ENCODE results near the gene LRRTM4. TPM values are rescaled to one million over a fixed set of nuclear protein-coding genes. Genes with fewer than 3 reads are reported as not detected.

Gene LRRTM4
- total and polyA plus RNA-seq, 7 experiments from 2014 or later, result not detected

DNA sequence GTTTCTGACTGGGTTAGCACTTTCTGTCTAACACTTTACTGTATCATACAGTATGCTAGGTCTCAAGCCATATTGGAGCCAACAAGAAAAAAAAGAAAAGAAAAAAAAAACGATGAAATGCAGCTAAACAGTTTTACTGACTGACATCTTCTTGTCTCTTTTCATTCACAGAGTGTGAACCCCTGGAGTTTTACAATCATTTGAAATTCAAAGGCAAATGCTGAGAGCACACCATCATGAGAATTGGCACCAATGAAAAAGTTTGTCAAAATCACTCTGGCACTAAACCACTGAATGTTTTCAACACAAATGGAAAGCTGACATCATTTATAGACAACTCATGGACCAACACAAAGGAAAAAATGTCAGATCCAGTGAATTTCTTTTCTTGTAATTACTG, 513.3 kb downstream of the LRRTM4 start:
- ChIA-PET CTCF (interaction anchor here (0.6 kb wide), 1 partner anchor 34 kb away, joined by 3 read pairs; no protein-coding TSS in a partner anchor), POLR2A (no interaction called here)
- Mint-ChIP-seq H3K9me3 (peaks cover 2 to 13% (median 8%) of the 10 kb centered on the region in 11 donors), H3K27me3 (no peaks in the 10 kb centered on the region), H3K4me1 (no peaks in the 10 kb centered on the region), H3K4me3 (no peak overlapping the region), H3K27ac (no peak overlapping the region), H3K36me3 (peaks cover 0 to 4% (median 0%) of the 10 kb centered on the region in 5 donors)
- Histone ChIP-seq H3K36me3 (ENCODE audit: control insufficient read depth in 2 of 3, insufficient read depth in 3 of 3, low read length in 3 of 3) (no peaks in the 10 kb centered on the region), H3K27ac (ENCODE audit: low read depth, low read length) (no peak overlapping the region), H3K27me3 (ENCODE audit: control insufficient read depth in 2 of 2, insufficient read depth in 2 of 2, low read length in 2 of 2) (no peaks in the 10 kb centered on the region), H3K4me1 (ENCODE audit: control insufficient read depth in 2 of 2, insufficient read depth in 2 of 2, low read length in 2 of 2) (no peaks in the 10 kb centered on the region), H3K4me3 (ENCODE audit: low read length) (no peak overlapping the region), H3K9me3 (ENCODE audit: control insufficient read depth in 2 of 3, low read length in 3 of 3) (no peaks in the 10 kb centered on the region)
- DNase-seq (no peak), ATAC-seq (no peak)
- intact Hi-C loops (cut with micrococcal nuclease), result no loop called here

DNA sequence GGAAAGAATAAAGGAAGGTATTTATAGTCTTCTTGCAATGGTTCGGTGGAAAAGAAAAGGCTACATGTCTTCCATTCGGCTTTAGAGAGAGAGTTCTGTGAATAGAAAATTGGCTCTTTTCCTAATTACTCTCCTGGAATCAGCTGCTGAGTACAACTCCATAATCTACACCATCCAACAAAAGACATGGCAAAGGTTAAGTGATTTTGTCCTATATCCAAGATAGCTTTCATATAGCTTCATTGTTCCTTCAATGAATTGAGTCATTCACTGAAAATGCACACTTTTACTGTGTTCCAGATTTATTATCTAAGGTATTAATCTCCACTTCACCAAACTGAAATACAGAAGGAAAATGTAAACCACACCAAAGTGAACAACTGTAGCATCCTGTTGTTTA, 514.5 kb downstream of the LRRTM4 start:
- no peak overlapping the region for H3K4me3 Mint-ChIP-seq
- Histone ChIP-seq H3K27ac (ENCODE audit: low read depth, low read length) (no peak overlapping the region), H3K4me3 (ENCODE audit: low read length) (no peak overlapping the region), H3K36me3 (ENCODE audit: control insufficient read depth in 2 of 3, insufficient read depth in 3 of 3, low read length in 3 of 3) (no peaks in the 10 kb centered on the region), H3K9me3 (ENCODE audit: control insufficient read depth in 2 of 3, low read length in 3 of 3) (no peaks in the 10 kb centered on the region), H3K27me3 (ENCODE audit: control insufficient read depth in 2 of 2, insufficient read depth in 2 of 2, low read length in 2 of 2) (no peaks in the 10 kb centered on the region), H3K4me1 (ENCODE audit: control insufficient read depth in 2 of 2, insufficient read depth in 2 of 2, low read length in 2 of 2) (no peaks in the 10 kb centered on the region)
- H3K36me3 Mint-ChIP-seq, result peaks cover 0 to 4% (median 0%) of the 10 kb centered on the region in 5 donors
- no peaks in the 10 kb centered on the region for H3K27me3 Mint-ChIP-seq
- POLR2A ChIA-PET, result no interaction called here
- DNase-seq, result no peak
- no peak overlapping the region for H3K27ac Mint-ChIP-seq
- CTCF ChIA-PET, result no interaction called here
- H3K4me1 Mint-ChIP-seq, result no peaks in the 10 kb centered on the region
- intact Hi-C loops (cut with micrococcal nuclease), result no loop called here
- peaks cover 2 to 15% (median 12%) of the 10 kb centered on the region in 11 donors for H3K9me3 Mint-ChIP-seq
- ATAC-seq, result no peak

DNA sequence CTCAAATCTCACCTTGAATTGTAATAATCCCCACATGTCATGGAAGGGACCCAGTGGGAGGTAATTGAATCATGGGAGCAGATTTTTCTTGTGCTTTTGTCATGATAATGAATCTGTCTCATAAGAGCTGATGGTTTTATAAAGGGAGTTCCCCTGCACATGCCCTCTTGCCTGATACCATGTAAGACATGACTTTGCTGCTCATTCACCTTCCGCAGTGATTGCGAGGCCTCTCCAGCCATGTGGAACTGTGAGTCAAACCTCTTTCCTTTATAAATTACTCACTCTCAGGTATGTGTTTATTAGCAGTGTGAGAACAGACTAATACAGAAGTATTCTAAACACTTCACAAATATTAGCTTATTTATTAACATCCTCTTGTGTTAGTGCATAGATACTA, 516.7 kb downstream of the LRRTM4 start:
- H3K36me3 ChIP-seq (ENCODE audit: control insufficient read depth in 2 of 3, insufficient read depth in 3 of 3, low read length in 3 of 3), result no peaks in the 10 kb centered on the region
- H3K4me3 Mint-ChIP-seq, result no peak overlapping the region
- H3K27me3 ChIP-seq (ENCODE audit: control insufficient read depth in 2 of 2, insufficient read depth in 2 of 2, low read length in 2 of 2), result no peaks in the 10 kb centered on the region
- peaks cover 0 to 4% (median 0%) of the 10 kb centered on the region in 5 donors for H3K36me3 Mint-ChIP-seq
- peaks cover 0 to 24% (median 15%) of the 10 kb centered on the region in 11 donors for H3K9me3 Mint-ChIP-seq
- CTCF ChIA-PET, result no interaction called here
- intact Hi-C loops (cut with micrococcal nuclease), result no loop called here
- ATAC-seq, result no peak
- H3K27ac Mint-ChIP-seq, result no peak overlapping the region
- H3K27ac ChIP-seq (ENCODE audit: low read depth, low read length), result no peak overlapping the region
- no peaks in the 10 kb centered on the region for H3K9me3 ChIP-seq (ENCODE audit: control insufficient read depth in 2 of 3, low read length in 3 of 3)
- no peak for DNase-seq
- no peak overlapping the region for H3K4me3 ChIP-seq (ENCODE audit: low read length)
- H3K27me3 Mint-ChIP-seq, result no peaks in the 10 kb centered on the region
- no peaks in the 10 kb centered on the region for H3K4me1 Mint-ChIP-seq
- no peaks in the 10 kb centered on the region for H3K4me1 ChIP-seq (ENCODE audit: control insufficient read depth in 2 of 2, insufficient read depth in 2 of 2, low read length in 2 of 2)
- POLR2A ChIA-PET, result no interaction called here

DNA sequence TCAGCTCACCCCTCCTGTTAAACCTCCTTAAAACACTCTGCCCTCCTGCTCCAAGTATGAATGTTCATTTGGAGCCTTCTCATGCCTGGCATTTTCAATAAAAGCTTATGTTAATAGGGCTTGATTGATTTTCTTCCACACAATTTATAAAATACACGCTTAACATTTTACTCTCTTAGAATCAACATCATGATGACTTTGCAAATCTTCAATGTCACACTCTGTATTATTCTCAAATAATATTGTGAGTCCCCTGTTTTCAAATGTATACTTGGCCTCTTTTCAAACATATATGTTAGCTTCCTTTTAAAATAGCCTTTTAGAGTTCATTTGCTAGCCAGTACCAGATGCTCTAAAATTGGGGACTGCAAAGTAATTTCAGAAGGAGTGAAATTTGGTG, 520.3 kb downstream of the LRRTM4 start:
- no peaks in the 10 kb centered on the region for H3K27me3 Mint-ChIP-seq
- H3K4me3 ChIP-seq (ENCODE audit: low read length), result no peak overlapping the region
- no peaks in the 10 kb centered on the region for H3K9me3 ChIP-seq (ENCODE audit: control insufficient read depth in 2 of 3, low read length in 3 of 3)
- no peaks in the 10 kb centered on the region for H3K36me3 ChIP-seq (ENCODE audit: control insufficient read depth in 2 of 3, insufficient read depth in 3 of 3, low read length in 3 of 3)
- H3K36me3 Mint-ChIP-seq, result no peaks in the 10 kb centered on the region
- H3K9me3 Mint-ChIP-seq, result peaks cover 1 to 29% (median 12%) of the 10 kb centered on the region in 11 donors
- CTCF ChIA-PET, result no interaction called here
- H3K27me3 ChIP-seq (ENCODE audit: control insufficient read depth in 2 of 2, insufficient read depth in 2 of 2, low read length in 2 of 2), result no peaks in the 10 kb centered on the region
- H3K27ac Mint-ChIP-seq, result no peak overlapping the region
- no peak overlapping the region for H3K27ac ChIP-seq (ENCODE audit: low read depth, low read length)
- POLR2A ChIA-PET, result no interaction called here
- intact Hi-C loops (cut with micrococcal nuclease), result no loop called here
- ATAC-seq (no peak), DNase-seq (no peak)
- no peaks in the 10 kb centered on the region for H3K4me1 ChIP-seq (ENCODE audit: control insufficient read depth in 2 of 2, insufficient read depth in 2 of 2, low read length in 2 of 2)
- no peak overlapping the region for H3K4me3 Mint-ChIP-seq
- no peaks in the 10 kb centered on the region for H3K4me1 Mint-ChIP-seq

DNA sequence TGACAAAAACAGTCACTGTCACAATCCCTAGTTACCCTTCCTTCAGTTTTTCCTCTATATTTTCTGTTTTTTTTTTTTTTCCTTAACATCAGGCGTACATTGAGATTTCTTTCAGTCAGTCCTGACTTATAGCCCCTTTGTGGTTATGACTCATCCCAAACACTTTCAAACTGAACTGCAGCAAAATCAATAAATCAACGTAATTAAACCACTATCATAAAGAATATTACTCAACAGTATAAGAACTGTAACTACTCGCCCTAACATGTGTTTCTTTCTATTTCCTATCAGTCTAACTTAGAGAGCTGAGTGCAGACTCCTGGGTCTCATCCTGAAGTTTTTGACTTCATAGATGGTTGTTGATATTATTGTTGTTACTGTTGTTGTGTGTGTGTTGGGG, 523.5 kb downstream of the LRRTM4 start:
- H3K27ac ChIP-seq (ENCODE audit: low read depth, low read length), result no peak overlapping the region
- H3K4me1 ChIP-seq (ENCODE audit: control insufficient read depth in 2 of 2, insufficient read depth in 2 of 2, low read length in 2 of 2), result no peaks in the 10 kb centered on the region
- no peaks in the 10 kb centered on the region for H3K36me3 ChIP-seq (ENCODE audit: control insufficient read depth in 2 of 3, insufficient read depth in 3 of 3, low read length in 3 of 3)
- no peaks in the 10 kb centered on the region for H3K27me3 ChIP-seq (ENCODE audit: control insufficient read depth in 2 of 2, insufficient read depth in 2 of 2, low read length in 2 of 2)
- CTCF ChIA-PET, result no interaction called here
- H3K9me3 Mint-ChIP-seq, result peaks cover 1 to 21% (median 8%) of the 10 kb centered on the region in 11 donors
- H3K36me3 Mint-ChIP-seq, result no peaks in the 10 kb centered on the region
- H3K4me3 ChIP-seq (ENCODE audit: low read length), result no peak overlapping the region
- intact Hi-C loops (cut with micrococcal nuclease), result no loop called here
- DNase-seq, result no peak
- H3K4me3 Mint-ChIP-seq, result no peak overlapping the region
- POLR2A ChIA-PET, result no interaction called here
- H3K4me1 Mint-ChIP-seq, result no peaks in the 10 kb centered on the region
- no peak overlapping the region for H3K27ac Mint-ChIP-seq
- no peaks in the 10 kb centered on the region for H3K9me3 ChIP-seq (ENCODE audit: control insufficient read depth in 2 of 3, low read length in 3 of 3)
- no peak for ATAC-seq
- no peaks in the 10 kb centered on the region for H3K27me3 Mint-ChIP-seq

DNA sequence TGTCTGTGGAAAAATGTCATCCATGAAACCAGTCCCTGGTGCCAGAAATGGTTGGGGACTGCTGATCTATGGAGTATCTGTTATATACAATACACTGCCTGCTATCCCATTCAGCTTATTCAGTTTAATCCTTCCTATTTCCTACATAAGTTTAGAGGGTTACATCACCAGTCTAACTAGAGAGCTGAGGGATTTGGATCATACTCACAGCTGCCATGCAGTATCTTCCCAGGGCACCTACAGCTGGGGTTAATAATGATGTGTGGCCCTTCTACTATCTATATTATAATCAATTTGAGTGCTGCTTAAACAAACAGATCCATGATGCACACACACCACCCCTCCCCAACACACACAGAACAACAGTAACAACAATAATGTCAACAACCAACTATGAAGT, 524.0 kb downstream of the LRRTM4 start:
- H3K4me1 Mint-ChIP-seq, result no peaks in the 10 kb centered on the region
- ATAC-seq (no peak), DNase-seq (no peak)
- CTCF ChIA-PET, result no interaction called here
- no peak overlapping the region for H3K27ac Mint-ChIP-seq
- no peaks in the 10 kb centered on the region for H3K9me3 ChIP-seq (ENCODE audit: control insufficient read depth in 2 of 3, low read length in 3 of 3)
- POLR2A ChIA-PET, result no interaction called here
- no peaks in the 10 kb centered on the region for H3K36me3 Mint-ChIP-seq
- H3K27ac ChIP-seq (ENCODE audit: low read depth, low read length), result no peak overlapping the region
- no peaks in the 10 kb centered on the region for H3K27me3 Mint-ChIP-seq
- no peaks in the 10 kb centered on the region for H3K27me3 ChIP-seq (ENCODE audit: control insufficient read depth in 2 of 2, insufficient read depth in 2 of 2, low read length in 2 of 2)
- H3K4me3 Mint-ChIP-seq, result no peak overlapping the region
- H3K4me3 ChIP-seq (ENCODE audit: low read length), result no peak overlapping the region
- H3K9me3 Mint-ChIP-seq, result peaks cover 1 to 21% (median 6%) of the 10 kb centered on the region in 11 donors
- no peaks in the 10 kb centered on the region for H3K4me1 ChIP-seq (ENCODE audit: control insufficient read depth in 2 of 2, insufficient read depth in 2 of 2, low read length in 2 of 2)
- no peaks in the 10 kb centered on the region for H3K36me3 ChIP-seq (ENCODE audit: control insufficient read depth in 2 of 3, insufficient read depth in 3 of 3, low read length in 3 of 3)
- intact Hi-C loops (cut with micrococcal nuclease), result no loop called here

DNA sequence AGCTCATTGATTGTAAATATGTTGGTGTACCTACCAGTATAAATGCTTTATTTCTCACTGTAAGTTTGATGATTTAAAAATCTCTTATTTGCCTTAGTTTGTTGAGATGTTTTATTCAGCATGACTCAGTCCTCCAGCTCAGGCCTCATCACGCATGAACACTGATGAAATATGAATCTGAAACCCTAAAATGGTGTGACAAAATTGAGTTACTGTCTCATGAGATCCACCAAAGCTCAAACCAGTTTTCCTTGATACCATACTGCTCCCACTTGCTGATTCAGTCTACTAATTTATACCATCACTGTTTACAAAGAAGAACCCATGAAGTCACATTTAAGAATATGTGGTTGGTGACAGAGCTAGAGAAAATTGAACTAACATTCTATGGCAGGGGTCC, 524.9 kb downstream of the LRRTM4 start:
- DNase-seq (no peak), ATAC-seq (no peak)
- peaks cover 1 to 16% (median 5%) of the 10 kb centered on the region in 11 donors for H3K9me3 Mint-ChIP-seq
- POLR2A ChIA-PET, result no interaction called here
- intact Hi-C loops (cut with micrococcal nuclease), result no loop called here
- H3K4me3 Mint-ChIP-seq, result no peak overlapping the region
- Histone ChIP-seq H3K27ac (ENCODE audit: low read depth, low read length) (no peak overlapping the region), H3K27me3 (ENCODE audit: control insufficient read depth in 2 of 2, insufficient read depth in 2 of 2, low read length in 2 of 2) (no peaks in the 10 kb centered on the region), H3K9me3 (ENCODE audit: control insufficient read depth in 2 of 3, low read length in 3 of 3) (no peaks in the 10 kb centered on the region), H3K4me1 (ENCODE audit: control insufficient read depth in 2 of 2, insufficient read depth in 2 of 2, low read length in 2 of 2) (no peaks in the 10 kb centered on the region), H3K4me3 (ENCODE audit: low read length) (no peak overlapping the region), H3K36me3 (ENCODE audit: control insufficient read depth in 2 of 3, insufficient read depth in 3 of 3, low read length in 3 of 3) (no peaks in the 10 kb centered on the region)
- no peak overlapping the region for H3K27ac Mint-ChIP-seq
- H3K4me1 Mint-ChIP-seq, result no peaks in the 10 kb centered on the region
- no peaks in the 10 kb centered on the region for H3K27me3 Mint-ChIP-seq
- H3K36me3 Mint-ChIP-seq, result no peaks in the 10 kb centered on the region
- CTCF ChIA-PET, result no interaction called here

Data from naive thymus-derived CD4-positive, alpha-beta T cell (primary cell).